ENCODE data around the gene ATP10B.

ATP10B gene

DNA sequence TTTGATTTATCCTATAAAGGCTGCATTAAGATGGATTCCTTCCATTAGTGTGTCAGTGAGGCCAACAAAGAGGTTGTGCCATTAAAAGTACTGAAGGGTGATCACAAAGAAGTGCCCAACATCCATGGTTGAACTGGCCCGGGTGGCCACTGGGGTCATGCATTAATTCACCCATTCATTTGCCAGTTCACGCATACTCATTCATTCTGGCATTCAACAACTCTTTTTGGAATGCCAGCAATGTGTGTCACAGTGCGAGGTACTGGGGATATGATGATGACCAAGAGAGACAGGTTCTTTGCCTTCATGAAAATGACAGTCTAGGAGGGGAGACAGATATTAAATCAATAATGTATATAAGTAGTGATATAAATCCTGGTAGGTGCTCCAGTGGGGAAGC is 337.1 kb downstream of the ATP10B start:
- DNase-seq (ENCODE audit: low read depth in 2 of 2), result no peak

DNA sequence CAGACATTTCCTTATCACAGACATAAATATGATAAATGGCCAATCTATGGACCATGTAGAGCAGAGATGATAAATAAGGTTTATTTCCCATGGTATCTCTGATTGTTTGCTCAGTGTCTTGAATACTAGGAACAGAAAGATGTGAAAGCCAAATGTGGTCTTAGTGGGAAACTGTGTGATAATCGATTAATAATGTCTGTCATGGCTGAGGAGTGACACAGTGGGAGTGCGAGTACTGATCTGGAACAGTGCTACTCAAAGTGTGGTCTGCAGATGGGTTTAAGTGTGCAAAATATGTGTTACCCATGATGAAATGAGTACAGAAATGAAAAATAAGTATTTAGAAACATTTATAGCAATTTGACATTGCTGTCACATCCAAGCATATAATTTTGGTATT is 337.8 kb downstream of the ATP10B start:
- no peak for DNase-seq (ENCODE audit: low read depth in 2 of 2)

DNA sequence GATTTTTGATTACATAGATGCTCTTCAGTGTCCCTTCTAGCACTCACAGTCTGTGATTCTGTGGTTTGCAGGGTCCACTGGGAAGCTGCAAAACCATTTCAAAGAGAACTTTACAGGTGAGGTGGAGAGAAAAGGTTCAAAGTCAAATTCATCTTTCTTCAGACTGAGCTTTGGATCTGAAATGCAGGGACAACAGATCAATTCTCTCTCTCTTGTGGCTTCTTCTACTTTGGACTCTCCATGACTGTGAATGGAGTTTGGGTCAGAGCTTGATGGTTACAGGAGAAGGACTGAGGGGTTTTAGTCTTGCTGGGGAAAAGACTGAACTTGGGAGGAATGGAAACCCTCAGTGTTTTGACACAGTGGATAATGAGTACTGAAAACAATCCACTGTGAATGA is 338.5 kb downstream of the ATP10B start:
- DNase-seq (ENCODE audit: low read depth in 2 of 2), result no peak
